Measurements from ENCODE around the gene GYG2.
"Not testable (repeated sequence)": the region's sequence is repeated elsewhere in the genome, so short reads cannot be mapped to it uniquely, and the experiment has no call there.

GYG2 gene

GRCh38 chrX:2910109-2910508, 81.4 kb downstream of the GYG2 start:
- DNase-seq = no peak

DNA sequence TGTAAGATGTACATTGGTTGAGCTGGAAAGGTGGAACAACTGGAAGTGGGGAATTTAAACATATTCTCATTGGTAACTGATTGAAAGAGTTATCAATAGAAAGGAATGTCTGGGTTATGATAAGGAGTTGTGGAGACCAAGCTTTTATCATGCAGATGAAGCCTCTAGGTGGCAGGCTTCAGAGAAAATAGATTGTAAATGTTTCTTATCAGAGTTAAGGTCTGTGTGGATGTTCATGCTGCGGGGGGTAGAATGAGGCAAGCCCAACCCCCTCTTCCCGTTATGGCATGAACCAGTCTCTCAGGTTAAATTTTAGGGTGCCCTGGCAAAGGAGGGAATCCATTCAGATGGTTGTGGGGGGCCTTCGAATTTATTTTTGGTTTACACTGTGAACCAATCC, 84.4 kb downstream of the GYG2 start:
- no peak for DNase-seq

DNA sequence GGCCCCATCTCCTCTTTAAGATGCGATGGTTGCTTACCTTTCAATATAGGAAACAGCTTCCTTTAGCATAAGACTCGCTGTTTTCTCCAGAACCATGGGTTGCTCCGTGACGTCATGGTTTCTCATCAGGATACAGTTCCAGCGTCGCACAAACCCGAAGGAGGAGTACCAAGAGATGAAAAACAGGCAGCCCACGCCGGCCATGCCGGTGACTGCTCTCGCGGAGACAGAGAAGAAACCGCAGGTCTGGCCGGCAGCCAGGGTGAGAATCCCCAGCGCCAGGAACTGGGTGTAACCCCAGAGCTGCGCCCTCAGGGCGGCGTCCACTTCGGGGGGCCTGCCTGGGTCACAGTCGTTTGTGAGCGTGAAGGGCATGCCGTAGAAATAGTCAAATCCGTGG, 89.0 kb downstream of the GYG2 start:
- DNase-seq = no peak

DNA sequence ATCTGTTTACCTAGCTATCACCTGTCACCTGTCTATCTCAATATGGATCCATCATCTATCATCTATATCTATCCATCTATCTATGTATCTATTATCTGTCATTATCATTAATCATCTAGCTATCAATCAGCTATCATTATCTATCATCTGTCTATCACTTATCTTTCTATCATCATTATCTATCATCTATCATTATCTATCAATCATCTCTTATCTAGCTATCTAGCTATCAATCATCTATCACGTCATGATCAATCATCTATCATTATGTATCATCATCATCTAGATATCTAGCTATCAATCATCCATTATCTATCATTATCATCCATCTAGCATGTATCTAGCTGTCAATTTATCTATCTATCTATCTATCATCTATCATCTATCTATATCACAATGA, 92.5 kb downstream of the GYG2 start:
- DNase-seq = no peak

DNA sequence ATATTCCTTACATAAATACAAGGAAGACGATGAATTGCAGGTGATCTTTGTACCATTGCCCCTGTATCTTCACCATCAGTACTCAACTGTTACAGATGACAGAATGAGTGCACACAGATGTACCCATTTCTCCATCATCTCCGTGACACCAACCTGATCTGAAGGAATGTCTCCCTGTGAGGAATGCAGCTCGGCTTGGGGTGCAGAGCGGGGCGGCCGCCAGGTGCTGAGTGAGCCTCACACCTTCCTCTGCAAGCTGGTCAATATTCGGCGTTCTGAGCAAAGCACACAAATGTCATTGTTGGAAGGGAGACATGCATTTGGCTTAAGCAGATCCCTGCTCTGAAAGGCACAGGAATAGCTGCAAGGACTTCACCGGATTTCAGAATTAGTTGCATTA, 93.0 kb downstream of the GYG2 start:
- no peak for DNase-seq

GRCh38 chrX:2924151-2924550, 95.4 kb downstream of the GYG2 start:
- DNase-seq = no peak

DNA sequence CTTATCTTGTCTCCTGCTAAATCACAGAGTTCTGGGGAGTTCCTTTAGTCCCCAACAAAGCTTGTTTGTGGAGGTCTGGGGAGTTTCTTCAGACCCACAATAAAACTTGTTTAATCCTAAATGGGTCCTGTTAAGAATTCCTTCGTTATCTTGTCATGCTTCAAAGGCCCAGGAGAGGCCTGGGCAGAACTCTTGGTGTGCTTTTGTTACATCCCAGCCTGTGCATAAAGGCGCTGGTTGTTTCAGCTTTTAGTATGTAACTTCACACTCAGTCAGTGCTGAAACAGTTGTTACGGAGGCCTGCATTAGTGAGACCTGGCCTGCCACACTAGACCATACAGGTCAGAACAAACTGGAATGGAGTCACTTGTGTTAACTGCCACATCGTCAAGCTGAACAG, 97.5 kb downstream of the GYG2 start:
- DNase-seq = not testable (repeated sequence)

DNA sequence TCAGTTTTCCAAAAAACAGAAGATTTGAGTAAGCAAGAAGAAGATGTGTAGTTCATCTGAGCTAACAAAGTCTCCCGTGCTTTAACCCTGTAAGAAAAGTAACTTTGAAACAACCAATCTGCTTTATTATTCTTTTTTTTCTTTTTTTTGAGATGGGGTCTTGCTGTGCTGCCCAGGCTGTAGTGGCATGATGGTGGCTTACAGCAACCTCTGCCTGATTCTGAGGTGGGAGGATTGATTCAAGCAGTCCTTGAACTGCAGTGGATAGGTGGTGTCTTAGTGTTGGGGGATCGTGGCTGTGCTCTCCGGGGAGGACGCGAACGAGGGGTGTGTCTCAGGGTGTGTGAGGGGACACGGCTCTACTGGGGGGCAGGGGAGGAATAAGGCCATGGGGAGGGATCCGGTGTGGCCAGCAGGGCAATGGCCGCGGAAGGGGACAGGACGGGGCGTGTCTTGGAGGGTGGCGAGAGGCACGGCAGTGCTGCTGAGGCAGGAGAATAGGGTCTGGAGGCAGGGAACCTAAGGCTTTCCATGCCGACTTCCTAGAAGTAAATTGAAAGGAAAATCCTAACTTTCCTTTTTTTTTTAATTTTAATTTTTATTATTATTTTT, 98.0 kb downstream of the GYG2 start:
- no peak for DNase-seq

DNA sequence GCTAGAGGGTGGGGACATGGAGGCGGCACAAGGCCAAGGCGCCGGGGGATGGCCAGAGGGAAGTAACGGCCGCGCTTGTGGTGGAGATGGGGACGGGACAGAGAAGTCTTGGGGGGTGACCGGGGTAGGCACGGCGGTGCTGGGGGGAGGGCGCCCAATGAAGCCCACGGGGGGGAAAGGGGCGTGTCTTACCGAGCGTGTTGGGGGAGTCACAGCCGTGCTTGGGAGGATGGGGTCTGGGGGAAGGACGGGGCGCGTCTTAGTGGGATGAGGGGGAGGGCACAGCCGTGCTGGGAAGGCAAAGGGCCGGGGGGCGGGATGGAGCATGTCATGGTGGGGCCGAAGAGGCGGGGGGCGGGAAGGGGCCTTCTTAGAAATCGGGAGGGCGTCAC, 99.5 kb downstream of the GYG2 start:
- DNase-seq = no peak

DNA sequence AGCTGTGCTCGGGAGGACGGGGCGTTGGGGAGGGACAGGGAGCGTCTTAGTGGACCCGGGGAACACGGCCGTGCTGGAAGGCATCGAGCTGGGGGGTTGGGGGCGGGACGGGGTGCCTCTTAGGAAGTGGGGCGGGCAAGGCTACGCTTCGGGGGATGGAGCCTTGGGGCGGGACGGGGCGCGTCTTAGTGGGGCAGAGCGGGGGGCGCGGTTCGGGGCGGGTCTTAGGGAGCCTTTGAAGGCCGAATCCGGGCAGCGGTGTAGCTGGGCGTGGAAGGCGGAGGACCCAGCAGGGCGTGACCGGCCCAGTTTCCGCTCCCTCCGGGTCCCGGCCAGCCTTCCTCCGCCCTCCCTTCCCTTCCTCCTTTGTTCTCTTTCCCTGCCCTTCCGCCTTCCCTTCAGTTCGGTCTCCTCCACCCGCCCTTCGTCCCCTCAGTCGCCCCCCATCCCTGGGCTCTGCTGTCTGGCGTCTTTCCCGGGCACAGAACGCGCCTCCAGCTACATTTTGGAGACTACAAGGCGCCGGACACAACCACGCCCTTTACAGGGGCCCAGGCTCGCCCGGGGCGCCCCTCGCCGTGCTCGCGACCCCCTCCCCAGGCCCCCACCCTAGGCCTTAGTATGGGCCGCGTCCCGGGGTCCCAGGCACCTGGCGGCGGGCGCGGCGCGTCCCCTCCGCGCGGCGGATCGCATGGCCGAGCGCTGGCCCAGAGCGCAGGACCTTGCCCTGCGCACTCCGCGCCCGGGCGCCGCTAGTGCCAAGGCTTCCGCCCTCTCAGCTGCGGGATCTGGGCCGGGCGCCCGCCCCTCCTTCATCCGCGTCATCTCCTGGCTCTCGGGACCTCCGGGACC, 100.1 kb downstream of the GYG2 start, which contains the start of gene ARSD:
Gene ARSD (minus strand): TSS at position 757 of the 852 bp plus-strand sequence. CDS start 64 bp downstream, at position 693.
- DNase-seq = no peak

DNA sequence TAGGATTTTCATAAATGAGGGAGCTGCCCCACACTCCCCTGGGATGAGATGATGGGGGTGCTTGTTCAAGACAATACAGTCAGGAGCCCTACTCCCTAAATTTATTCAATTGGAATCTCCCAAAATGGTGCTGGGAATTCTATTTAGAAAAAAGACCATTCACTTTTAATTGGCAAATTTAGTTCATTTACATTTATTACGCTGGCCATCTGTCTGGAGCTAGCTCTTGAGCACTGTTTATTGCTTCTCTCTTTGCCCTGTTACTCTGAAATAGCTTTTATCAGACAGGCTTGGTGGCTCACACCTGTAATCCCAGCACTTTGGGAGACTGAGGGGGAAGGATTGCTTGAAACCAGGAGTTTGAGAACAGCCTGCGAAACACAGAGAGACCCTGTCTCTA, 102.4 kb downstream of the GYG2 start:
- DNase-seq = no peak

GRCh38 chrX:2931612-2932011, 102.9 kb downstream of the GYG2 start:
- no peak for DNase-seq

Measured in DMS79 (cell line).